Retinal pigment epithelial cell (primary cell): ENCODE data around the gene PTPRA.
"Not testable (repeated sequence)": the region's sequence is repeated elsewhere in the genome, so short reads cannot be mapped to it uniquely, and the experiment has no call there.

Experiments
- DNase-seq: peaks from one replicate; pipeline ENCODE4 v3.0.0-alpha.2; 2010; ENCODE audit warnings: low read depth
- H3K4me3 ChIP-seq: 2 replicates; pipeline ENCODE4 v1.5.1; 2011; ENCODE audit warnings: mild to moderate bottlenecking, low read length, control low read depth, moderate library complexity
- TF ChIP-seq, protein P1 (sequence below): conservative IDR thresholded peaks from 2 replicates; pipeline ENCODE4 v1.5.1; 2011; ENCODE audit warnings: low read depth, low read length, control low read depth, inconsistent platforms

Gene PTPRA

DNA sequence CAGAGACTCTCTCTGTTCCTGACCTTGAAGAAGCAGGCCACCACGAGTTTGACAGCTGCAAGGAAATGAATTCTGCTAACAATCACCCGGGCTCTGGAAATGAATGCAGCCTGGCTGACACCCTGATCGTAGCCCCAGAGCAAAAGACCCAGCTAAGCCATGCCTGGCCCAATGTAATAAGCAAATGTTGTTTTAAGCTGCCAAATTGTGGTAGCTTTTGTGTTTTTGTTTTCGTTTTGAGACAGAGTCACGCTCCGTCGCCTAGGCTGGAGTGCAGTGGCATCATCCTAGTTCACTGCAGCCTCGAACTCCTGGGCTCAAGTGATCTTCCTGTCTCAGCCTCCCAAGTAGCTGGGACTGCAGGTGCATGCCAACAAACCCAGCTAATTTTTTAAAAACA, 194.8 kb downstream of the PTPRA start:
- no peak for DNase-seq
- TF ChIP-seq, protein P1, sequence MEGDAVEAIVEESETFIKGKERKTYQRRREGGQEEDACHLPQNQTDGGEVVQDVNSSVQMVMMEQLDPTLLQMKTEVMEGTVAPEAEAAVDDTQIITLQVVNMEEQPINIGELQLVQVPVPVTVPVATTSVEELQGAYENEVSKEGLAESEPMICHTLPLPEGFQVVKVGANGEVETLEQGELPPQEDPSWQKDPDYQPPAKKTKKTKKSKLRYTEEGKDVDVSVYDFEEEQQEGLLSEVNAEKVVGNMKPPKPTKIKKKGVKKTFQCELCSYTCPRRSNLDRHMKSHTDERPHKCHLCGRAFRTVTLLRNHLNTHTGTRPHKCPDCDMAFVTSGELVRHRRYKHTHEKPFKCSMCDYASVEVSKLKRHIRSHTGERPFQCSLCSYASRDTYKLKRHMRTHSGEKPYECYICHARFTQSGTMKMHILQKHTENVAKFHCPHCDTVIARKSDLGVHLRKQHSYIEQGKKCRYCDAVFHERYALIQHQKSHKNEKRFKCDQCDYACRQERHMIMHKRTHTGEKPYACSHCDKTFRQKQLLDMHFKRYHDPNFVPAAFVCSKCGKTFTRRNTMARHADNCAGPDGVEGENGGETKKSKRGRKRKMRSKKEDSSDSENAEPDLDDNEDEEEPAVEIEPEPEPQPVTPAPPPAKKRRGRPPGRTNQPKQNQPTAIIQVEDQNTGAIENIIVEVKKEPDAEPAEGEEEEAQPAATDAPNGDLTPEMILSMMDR: no peak
- no peak overlapping the region for H3K4me3 ChIP-seq

DNA sequence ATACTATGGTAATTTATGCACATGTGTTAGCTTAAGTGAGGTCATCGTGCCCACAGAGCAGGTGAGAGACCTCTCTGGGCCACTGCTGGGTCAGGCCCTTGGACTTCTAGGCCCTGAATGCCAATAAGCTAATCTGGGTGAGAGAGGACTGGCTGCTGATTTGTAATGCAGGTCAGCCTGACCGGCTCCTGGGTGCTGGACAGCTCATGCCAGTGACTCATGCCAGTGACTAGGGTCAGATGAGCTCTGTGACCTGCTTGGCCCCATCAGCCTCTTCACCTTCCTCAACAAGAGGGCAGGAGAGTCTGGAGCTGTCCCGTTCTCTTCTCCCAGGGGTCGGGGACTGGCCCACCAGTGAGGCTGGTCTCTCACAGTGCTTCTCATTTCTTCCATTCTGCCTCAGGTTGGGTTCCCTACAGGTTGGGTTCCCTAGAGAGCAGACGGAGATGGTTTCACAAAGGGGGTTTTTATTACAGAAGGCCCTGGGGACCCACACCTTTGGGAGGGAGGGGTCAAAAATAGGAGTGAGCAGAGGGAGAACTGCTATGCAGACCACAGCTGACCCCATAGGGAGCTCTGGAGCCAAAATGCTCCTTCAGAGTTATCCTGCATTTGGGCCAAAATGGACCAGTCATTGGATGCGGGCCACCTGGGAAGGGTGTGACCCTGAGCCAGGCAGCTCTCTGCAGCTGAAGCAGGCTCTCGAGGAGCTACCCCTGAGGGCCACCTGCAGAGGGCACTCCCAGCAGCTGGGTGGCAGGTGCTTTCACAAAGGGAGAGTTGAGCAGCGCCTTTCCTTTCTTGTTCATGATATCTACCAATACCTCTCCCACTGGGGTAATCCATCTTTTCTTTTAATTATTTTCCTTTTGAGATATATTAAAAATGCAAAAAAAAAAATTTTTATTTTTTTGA, 196.0 kb downstream of the PTPRA start:
- H3K4me3 ChIP-seq: no peak overlapping the region
- DNase-seq: no peak
- TF ChIP-seq, protein P1: peak; percentile 32

DNA sequence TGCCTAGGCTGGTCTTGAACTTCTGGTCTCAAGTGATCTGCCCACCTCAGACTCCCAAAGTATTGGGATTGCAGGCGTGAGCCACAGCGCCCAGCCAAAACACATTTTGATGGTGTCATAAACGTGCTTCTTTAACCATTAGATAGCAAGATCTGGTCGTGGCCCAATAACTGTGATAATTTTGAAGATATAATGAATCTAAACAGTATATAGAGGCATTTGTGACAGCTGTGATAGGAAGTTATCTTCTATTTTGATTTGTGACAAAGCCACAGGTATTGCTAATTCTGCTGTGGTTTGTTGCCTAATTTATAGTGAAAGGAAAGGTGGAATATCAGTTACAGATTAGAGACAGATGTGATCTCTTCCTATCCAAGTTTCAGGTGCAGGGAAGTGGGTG, 197.4 kb downstream of the PTPRA start:
- TF ChIP-seq, protein P1: no peak
- H3K4me3 ChIP-seq: no peak overlapping the region
- DNase-seq: no peak

DNA sequence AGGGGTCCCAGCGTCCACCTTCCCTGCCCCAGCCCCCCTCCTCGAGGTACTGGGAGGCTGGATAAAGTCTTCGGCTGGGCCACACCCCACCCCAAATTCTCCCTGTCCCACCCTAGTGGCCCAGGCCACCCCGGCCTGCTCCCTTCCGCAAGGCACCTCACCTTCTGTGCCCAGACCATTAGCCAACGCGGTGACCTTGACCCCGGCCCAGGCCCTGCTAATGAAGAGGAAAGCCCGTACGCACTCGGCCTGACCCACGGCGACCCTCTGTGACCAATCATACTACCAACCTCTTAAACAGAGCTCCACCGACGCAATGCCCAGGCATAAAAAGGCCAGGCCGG, 198.0 kb downstream of the PTPRA start:
- H3K4me3 ChIP-seq: no peak overlapping the region
- no peak for DNase-seq
- TF ChIP-seq, protein P1: no peak

DNA sequence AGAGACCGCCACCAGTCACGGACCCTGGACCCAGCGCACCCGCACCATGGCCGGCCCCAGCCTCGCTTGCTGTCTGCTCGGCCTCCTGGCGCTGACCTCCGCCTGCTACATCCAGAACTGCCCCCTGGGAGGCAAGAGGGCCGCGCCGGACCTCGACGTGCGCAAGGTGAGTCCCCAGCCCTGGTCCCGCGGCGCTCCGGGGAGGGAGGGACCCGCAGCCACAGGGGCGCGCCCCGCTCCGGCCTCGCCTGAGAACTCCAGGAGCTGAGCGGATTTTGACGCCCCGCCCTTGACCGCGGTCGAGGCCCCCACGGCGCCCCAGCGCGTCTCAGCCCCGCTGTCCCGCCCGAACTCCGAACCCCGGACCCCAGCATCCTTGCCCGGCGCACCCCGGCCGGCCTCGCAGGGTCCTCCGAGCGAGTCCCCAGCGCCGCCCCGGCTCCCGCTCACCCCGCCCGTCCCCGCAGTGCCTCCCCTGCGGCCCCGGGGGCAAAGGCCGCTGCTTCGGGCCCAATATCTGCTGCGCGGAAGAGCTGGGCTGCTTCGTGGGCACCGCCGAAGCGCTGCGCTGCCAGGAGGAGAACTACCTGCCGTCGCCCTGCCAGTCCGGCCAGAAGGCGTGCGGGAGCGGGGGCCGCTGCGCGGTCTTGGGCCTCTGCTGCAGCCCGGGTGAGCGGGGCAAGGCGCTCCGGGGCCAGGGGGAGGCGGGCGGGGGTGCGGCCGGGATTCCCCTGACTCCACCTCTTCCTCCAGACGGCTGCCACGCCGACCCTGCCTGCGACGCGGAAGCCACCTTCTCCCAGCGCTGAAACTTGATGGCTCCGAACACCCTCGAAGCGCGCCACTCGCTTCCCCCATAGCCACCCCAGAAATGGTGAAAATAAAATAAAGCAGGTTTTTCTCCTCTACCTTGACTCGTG, 198.6 kb downstream of the PTPRA start, which contains the start of gene OXT:
OXT (plus strand) TSS at position 11 of the 920 bp plus-strand sequence; CDS start at position 47, 36 bp downstream.
- TF ChIP-seq, protein P1: no peak
- no peak for DNase-seq
- peak within 1 kb of the TSS; percentile 14 for H3K4me3 ChIP-seq

DNA sequence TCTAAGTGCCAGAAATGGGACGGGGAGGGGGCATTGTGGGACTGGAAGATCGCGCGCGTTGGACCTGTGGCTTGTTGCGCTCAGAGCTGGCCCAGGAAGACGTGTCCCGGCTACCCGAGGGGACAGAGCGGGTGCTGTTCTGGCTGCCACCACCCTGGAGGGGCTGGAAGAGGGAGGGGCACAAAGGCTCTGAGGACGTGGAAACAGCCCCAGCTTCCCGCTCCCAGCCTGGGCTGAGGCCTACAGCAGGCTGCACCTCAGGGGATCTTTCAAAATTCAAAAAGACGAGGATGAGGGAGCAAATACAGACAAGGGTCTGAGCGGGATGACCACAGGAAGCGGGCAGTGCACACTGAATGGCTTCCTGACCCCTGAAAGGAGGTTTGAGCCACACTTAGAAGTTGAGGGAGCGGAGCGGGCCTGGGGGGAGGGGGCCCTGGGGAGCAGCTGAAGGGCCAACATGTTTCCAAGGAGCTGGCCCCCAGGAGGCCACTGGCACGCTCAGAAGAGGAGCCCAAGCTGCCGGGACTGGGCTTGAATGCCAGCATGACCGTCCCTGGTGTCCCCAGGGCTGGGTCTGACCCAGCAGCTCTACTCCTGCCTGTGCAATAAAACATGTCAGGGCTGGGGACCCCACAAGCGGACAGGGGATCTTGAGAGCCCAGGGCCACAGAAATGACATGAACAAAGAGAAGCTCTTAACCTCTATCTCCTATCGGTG, 199.4 kb downstream of the PTPRA start:
- TF ChIP-seq, protein P1: no peak
- H3K4me3 ChIP-seq: no peak overlapping the region
- DNase-seq: no peak

DNA sequence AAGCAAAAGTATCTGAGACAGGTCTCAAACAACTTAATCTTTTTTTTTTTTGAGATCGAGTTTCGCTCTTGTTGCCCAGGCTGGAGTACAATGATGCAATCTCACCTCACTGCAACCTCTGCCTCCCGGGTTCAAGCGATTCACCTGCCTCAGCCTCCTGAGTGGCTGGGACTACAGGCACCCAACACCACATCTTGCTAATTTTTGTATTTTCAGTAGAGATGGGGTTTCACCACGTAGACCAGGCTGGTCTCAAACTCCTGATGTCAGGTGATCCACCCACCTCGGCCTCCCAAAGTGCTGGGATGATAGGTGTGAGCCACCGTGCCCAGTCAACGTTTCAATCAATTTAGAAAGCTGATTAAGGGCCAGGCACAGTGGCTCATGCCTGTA, 200.0 kb downstream of the PTPRA start:
- H3K4me3 ChIP-seq, DNase-seq: not testable (repeated sequence)
